Stimulated activated CD8-positive, alpha-beta memory T cell treated with anti-CD3 and anti-CD28 coated beads, Interleukin-12 subunit alpha, Interleukin-12 subunit beta, amount 100 ng/mL, for 24 hours (primary cell): ENCODE results near the gene LPP.

Source experiments
- DNase-seq: peaks from one replicate; pipeline ENCODE4 v3.0.0-alpha.2; 2020; ENCODE audit errors: extremely low read depth

Gene LPP

DNA sequence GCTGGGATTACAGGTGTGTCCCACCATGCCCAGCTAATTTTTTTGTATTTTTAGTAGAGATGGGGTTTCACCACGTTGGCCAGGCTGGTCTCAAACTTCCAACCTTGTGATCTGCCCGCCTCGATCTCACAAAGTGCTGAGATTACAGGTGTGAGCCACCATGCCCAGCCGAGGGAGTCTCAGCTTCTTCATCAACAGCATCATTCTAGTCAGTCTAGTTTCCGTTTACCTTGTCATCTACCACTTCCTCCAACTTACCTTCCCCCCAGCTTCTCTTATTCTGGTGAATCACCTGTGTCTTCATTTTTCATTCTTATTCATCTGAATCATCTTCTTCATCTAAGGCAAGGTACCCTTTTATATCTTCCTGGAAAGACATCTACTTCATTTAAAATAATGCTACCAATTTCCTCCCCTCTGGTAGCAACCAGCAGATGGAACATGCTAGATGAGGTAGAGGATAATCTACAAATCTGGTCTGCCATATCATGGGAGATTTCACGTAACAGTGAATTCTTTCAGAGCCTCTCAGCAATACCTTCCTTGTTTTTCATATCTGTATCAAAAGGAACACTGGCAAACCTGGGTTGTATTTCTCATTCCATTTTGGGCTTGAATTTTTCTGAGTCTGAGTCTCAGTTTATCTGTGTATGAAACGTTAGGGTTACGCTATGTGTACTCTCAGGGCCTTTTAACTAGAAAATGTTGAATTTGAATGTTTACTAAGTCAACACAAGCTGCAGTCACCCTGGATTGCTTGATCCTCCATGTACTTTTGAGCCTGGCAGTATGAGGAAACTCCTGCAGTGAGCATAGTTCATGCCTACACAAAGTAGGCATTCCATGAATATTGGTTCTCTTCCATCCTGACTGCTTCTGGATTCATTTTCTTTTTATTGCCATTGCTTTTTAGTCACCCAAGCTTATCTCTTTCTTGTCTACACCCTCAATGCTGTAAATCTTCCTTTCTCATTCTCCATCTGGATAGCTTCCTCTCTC, 16.8 kb downstream of the LPP start:
- DNase-seq: no peak

DNA sequence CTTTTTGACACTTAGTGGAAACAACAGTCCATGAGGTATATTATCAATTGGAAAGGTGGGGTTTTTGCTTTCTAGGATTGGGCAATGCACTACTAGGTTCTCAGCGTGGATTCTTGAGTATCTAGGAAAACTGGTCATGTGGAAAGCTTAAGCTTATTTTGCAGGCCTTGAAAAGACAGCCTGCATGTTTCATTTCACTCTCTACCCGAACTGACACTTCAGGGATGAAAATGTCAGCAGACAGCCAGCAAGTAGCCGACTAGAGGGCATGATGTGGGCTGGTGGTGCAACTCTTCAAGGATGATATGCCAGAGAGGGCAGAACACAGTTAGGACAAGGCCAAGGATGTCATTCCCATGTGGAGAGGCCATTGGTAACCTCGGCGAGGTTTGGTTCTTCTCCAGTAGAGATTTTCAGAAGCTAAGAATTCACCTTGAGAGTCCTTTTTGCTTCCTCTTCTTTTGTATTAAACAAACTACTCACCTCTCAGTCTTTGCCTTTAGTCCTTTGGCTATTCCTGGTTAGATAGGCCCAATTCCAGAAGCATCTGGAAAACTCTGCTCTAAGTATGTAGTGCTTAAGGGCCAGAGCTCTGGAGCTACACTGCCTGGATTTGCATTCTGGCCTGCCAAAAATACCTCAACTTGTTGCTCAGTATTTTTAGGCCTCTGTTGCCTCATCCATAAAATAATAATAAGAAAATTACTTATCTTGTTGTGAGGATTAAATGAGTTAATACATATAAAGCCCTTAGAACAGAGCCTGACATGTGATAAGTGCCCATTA, 17.9 kb downstream of the LPP start:
- no peak for DNase-seq

DNA sequence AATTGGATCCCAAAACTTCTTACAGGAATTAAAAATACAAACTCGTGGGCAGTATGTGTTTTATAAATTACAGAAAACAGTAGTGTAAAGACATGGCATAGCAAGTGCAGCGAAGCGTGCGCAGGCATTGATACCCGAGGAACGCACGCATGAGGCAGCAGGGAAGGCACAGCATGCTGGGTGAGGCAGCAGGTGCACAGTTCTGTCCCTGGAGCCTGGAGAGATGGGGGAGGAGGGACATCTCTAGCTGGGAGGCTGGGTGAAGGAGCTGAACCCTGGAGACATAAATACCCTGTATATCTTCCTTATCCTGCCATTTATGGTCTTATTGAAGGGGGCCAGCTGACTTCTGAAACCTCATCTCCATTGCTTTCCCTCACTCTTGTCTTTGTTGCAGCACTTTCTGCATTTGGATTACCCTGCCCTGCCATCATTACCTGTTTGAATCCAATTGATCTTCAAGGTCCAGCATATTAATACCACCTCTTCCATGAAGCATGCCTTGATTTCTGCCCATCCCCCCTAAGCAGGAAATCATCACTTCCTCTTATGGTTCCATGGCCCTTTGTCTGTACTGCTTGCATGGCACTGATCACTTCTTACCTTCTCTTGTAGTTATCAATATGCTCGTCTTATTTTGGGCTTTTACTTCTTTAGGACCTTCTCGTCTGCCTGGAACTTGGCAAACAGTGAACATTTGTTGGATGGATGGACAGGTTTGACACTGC, 20.5 kb downstream of the LPP start:
- no peak for DNase-seq

DNA sequence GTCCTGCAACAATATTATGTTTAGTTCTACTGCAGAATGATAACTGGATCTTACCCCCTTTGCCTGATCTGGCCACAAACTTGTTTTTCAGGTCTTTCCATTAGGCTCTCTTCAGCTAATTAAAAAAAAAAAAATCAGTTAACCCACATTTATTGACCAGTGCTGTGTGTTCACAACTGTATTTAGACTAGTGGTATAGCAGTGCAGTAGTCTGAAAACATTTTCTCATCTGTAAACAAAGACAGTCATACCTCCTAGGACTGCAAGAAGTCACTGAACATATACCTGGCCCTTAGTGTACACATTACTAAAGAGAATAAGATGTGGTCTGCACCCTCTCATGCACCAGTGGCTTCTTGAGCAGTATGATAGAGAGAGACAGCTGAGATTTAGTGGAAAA, 22.5 kb downstream of the LPP start:
- no peak for DNase-seq

DNA sequence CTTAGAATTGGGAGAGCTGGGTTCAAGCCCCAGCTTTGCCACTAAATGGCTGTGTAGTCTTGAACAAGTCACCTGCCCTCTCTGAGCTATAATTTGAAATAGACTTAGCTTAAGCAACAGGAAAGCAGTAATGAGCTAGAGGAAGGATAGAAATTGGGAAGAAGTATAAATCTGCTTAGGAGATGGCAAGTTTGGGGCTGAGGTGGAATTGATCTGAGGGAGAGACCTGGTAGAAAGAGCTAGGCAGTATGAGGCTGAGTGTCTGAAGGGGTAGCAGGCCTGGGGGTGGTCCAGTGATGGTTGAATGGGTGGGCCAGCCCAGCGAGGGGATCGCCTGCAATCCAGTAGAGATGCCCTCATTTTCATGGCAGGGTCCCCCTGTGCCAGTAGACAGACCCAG, 22.9 kb downstream of the LPP start:
- no peak for DNase-seq

DNA sequence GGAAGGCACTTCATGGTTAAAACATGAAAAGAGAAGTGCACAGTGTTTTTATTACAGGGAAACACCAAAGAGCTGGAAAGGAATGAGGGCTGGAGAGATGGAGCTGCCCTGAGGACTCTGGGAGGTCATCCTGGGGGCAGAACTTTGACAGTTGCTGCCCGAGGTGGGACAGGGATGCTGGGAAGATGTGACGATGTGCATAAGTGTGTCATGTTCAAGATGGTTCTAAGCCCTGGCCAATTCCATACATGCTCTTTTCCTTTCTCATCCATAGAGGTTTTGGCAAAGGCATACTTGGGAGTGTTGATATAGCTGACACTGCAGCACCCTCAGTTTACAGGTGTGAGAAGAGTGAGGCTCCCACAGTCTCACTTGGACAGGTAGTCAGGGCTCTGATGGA, 23.8 kb downstream of the LPP start:
- DNase-seq: no peak

DNA sequence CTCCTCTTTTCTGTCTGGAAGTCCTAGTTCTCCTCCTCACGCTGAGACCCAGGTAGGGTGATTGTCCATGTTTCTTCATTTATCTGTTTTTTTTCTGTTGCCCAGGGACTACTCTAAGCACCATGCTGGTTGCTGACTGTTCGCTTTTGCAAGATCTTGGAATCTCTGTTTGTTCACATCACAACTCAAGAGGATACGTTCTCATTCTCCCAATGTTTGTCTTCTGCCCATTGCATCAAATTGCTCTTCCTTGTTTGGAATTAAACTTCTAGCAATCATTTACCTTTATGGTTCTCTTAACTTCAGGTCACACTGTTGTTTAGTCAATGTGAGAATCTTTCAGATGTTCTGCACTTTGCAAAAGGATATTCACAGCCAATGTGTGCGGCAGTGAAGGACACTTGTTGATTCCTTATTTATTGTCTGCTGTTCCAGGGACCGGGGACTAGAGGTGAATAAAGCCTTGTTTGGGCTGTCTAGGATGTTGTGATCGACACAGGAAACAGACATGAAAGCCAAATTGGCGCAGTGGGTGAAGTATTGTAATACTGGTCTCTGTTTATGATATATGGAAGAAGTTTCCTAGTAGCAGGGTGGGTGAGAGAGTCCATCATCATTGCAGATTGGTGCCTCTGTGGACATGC, 24.5 kb downstream of the LPP start:
- no peak for DNase-seq

DNA sequence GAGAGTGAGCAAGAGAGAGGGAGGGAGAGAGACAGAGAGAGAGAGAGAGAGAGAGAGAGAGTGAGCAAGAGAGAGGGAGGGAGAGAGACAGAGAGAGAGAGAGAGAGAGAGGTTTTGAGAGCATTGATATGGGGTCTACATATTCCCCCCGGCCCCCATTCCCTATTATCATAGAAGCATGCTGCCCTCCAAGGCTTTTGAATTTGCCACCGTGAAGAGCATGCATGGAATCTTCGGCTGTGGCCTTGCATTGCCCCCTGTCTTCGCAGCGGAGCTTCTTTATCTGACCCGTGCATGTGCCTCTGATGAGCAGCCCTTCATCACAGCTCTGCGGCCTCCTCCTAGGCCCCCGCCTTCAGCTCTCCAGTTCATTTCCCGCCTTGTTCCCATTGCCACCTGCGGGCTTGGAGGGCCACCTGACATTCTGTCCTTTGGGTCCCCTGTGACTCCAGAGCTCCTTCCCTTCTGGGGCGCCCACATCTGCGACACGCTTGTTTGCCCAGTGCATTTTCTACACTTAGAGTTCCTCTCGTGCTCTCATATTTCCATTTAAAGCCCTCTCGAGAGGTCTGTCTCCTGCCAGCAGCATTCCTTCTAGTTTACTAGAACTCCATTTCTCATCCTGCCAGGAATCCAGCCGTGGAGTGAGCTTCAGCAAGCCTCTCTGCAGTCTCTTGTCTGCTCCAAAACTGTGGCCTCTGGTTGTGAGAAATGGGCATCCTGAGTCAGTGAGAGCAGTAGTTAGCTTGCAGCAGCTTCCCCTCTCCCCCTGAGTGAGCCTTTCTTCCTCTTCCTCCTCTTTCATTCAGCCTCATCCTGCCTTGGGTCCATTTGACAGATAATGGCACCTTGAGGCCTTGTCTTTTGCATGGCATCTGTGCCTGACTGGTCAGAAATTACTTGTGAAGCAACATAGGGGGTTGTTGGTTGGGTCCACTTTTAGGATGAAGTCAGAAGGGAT, 25.3 kb downstream of the LPP start:
- DNase-seq: no peak

DNA sequence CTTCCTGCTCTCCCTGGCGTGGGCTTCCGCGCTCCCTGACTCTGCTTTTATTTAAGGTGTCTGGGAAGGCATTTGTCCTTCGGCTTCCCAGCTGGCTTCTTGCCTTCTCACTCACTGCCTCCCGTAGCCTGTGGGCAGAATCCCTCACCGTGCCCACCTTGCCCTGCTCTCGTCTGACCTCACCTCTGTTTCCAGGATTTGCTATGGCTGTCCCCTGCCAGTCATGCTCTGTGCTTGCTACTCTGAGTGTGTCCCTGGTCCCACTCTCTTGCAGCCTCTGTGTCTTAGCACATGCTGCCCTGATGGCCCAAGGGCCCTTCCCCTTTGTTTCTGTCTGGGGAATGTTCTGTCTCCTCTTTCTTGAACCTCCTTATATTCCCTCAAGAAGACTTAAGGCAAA, 26.2 kb downstream of the LPP start:
- DNase-seq: no peak

DNA sequence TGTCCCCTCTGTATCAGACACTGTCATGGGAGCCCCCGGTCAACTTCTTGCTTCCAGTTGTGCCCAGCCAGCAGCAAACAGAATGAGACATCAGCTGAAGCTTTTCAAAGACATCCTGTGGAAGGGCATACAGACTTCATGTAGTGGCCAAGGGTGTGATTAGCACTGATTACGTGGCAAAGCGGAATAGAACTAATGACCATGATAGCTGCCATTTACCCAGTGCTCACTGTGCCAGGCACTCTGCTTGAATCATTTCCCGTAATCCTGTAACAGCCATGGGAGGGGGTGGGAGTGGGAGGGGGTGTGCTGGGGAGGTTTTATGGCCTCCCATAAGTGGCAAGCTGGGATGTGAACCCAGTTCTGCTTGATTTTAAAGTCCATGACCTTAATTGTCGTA, 29.5 kb downstream of the LPP start:
- DNase-seq: no peak

DNA sequence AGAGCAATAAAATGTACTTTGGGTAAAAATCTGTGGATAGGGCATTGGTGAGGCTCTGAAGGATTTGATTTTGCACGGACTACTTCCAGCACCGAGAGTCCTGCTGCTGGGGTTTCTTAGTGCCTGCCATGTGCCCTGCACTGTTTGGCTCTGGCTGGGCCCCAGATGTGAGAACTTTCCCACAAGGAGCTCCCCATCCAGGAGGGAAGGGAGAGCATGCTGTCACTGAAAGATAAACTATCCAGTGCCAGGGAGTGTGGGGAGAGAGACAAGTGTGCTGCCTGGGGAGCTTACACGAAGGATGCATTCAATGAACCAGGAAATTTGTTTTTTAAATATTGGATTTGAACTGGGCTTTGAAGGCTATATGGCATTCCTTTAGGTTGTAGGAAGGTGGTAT, 30.2 kb downstream of the LPP start:
- no peak for DNase-seq

DNA sequence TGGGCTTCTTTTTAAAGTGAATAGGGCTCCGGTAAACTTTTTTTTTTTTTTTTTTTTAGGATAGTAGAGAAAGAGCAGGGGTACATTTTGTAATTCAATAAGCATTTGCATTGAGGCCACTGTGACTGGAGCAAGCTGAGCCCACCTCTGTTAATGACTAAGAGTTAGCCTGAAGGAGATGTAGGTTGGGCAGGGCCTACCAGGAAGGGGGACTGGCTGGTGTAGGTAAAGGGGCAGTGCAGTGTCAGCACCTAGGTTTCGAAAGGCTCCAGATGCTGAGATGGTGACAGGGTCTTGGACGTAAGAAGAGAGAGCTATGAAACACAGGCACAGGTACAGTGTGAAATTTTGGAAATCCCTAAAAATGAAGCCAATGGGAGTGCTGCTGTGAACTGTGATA, 30.7 kb downstream of the LPP start:
- no peak for DNase-seq

DNA sequence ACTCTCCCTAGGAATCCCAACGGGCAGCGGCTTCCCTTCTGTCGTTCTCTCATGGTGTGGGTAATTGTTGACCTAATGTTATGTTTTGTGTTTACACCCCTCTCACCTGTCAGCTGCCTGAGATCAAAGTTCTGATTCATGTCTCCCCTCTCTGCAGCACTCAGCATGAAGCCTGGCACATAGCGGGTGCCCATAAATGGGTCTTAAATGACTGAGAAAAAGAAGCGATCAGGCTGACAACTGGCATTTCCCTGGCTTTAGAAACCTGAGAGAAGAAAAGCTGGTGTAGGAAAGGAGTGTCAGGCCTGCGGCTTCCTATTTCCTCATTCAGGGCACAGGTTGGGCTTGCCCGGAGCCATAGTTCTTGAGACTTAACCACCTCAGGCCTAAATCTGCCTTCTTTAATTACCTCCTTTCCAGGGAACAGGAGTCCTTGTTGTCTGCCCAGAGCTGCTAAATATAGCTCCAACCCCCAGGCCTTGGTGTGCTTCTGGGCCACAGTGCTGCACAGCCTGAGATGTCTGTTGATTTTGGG, 31.8 kb downstream of the LPP start:
- no peak for DNase-seq

DNA sequence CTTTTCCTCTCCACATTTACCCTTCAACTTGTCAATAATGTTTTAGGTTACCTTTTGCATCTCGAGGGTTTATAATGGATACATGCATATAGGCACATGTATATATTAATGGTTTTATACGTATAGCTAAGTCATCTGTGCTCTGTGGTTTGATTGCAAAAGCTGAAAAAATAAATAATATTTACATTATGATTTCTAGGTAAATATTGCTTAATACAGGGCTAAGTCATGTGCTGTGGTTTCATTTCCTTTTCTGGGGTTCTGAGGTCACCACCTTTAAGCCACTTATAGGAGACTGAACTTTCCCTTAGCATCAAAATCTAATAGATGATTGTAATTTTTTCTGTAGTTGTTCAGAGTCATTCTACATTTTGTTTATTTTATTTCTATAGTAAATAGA, 33.1 kb downstream of the LPP start:
- no peak for DNase-seq

DNA sequence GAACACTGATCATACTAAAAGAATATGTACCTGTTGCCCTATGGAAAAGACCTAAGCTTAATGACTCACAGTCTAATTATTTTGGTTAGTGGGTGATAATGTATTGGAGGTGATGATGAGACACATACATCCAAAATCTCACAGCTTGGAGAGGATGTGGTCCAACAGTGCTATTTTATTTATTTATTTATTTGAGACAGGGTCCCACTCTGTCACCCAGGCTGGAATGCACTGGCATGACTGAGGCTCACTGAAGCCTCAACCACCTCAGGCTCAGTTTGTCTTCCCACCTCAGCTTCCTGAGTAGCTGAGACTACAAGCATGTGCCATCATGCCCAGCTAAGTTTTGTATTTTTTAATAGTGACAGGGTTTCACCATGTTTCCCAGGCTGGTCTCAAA, 35.0 kb downstream of the LPP start:
- DNase-seq: no peak

DNA sequence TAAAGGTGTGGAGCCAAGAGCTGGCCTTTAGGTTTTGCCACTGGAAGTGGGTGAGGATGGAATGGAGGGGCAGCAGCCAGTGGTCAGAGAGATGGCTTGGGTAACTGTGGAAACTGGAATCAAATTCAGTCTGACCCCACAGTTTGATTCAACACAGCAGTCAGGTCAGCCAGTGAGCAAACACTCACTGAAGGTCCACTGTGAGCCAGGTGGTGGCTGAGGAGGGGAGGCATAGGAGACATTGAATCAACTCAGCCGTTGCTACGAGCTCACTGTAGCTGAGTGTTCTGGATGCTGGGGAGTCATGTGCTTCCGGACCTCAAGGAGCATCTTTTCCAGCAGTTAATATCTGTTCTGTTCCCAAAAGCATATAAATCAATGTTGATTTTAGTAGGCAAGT, 37.5 kb downstream of the LPP start:
- no peak for DNase-seq

DNA sequence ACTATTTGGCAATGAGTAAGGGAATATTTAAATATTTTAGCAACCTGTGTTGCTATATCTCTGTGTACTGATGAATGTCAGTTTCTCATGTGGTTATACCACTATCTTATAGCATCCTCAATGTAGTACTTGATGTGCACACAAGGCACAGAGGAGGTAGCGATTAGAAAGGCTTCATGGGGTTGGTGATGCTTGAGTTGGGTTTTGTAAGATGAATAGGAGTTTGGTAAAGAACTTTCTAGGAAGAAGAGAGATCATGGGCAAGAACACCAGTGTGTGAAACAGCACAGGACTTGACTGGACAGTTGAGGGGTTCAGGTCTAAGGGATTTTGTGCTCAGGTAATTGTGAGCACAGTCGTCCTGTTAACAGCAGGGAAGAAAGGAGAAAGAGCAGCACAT, 38.1 kb downstream of the LPP start:
- DNase-seq: no peak

DNA sequence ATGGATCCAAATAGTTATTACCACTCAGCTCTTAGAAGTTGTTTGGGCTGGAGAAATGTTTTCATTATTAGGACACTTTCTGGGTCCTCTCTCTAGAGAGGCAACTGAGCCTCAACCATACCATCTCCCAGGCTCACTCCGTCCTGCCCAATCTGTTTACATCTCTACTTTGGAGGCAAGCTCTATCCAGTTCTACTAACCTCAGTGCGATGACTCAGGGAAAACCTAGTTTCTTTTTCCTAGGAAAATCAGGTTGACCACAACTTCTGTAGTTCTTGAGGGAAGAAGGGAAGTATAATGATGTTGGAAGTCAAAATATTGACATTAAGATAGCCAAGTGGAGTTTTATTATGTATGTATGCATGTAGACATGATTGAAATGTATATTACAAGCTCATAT, 40.4 kb downstream of the LPP start:
- no peak for DNase-seq

DNA sequence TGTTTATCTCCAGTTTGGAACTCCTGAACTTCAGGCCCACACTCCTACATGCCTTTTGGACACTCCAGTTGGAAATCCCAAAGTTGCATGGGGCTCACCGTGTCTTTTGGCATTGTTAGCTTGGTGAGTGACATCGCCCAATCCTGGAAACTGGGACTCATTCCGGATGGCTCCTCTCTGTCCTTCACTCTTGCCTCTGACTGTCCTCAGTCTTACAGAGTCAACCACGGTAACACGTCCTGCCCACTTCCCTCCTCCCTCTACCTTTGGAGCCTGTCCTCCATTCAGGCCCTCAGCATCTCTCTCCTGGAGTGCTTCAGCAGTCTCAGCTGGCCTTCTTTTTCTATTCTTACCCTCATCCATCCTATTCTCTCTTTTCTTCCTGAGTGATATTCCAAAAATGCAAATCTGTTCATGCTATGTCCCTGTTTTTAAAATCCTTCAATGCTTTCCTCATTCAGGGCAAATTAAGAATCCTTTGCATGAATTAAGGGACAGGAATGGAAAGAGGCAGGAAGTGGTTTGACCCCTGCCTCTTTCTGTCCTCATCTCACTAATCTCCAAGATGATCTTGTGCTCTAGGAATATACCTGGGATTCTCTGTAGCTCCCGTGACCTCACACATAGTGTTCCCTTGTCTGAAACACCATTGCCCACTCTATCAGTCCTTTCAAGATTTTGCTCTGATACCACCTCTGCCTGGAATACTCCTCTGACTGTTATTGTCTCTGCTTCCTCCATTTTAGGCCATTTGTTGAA, 42.5 kb downstream of the LPP start:
- DNase-seq: no peak

DNA sequence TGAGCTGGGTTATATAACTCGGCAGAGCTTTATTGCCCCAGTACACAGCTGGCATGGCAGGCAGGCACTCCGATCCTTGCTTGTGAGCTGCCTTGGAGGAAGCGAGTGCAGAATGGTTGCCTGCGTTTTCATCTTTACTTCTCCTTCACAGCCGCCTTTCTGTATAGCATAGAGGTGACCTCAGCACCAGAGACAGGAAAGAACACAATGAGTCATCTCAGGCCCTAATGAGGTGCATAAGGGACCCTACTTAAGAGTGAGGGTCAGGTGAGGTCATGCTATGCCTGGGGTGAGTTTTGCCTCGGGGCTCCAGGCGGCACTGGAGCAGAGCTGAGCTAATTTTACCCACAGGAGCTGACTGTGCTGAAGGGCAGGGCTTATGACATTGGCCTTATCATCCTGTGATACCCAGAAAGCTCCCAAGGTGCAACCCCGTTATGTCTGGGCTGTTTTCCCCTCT, 43.5 kb downstream of the LPP start:
- no peak for DNase-seq
